ENCODE data around the gene THAP12. TPM values are rescaled to one million over a fixed set of nuclear protein-coding genes. Genes with fewer than 3 reads are reported as not detected.

Gene THAP12
- total and polyA plus RNA-seq, 10 of the 15 experiments (the other 5 are each of a cell fraction or from before 2014, with no cell fraction given): 12.6 to 45.6 (median 22.3) TPM

GRCh38 chr11:76322540-76322939, 58.4 kb downstream of the THAP12 start (continued):
- TF ChIP-seq, protein P1, sequence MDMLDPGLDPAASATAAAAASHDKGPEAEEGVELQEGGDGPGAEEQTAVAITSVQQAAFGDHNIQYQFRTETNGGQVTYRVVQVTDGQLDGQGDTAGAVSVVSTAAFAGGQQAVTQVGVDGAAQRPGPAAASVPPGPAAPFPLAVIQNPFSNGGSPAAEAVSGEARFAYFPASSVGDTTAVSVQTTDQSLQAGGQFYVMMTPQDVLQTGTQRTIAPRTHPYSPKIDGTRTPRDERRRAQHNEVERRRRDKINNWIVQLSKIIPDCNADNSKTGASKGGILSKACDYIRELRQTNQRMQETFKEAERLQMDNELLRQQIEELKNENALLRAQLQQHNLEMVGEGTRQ (IDR thresholded peaks at IDR 0.05; ENCODE audit: borderline replicate concordance, low read depth, low read length): no peak
- TF ChIP-seq SUPT20H (IDR thresholded peaks at IDR 0.05; ENCODE audit: borderline replicate concordance, control insufficient read depth, low read depth, low read length) (no peak), BMI1 (IDR thresholded peaks at IDR 0.05; ENCODE audit: borderline replicate concordance) (no peak), IKZF1 (conservative IDR thresholded peaks at IDR 0.05) (no peak), STAT1 (conservative IDR thresholded peaks at IDR 0.05) (no peak), GATAD2B (conservative IDR thresholded peaks at IDR 0.05; ENCODE audit: low read depth) (no peak), NFIC (IDR thresholded peaks at IDR 0.05; ENCODE audit: low read depth, low read length) (no peak), ATF7 (IDR thresholded peaks at IDR 0.05; ENCODE audit: low read depth) (no peak)
- TF ChIP-seq, protein P2, sequence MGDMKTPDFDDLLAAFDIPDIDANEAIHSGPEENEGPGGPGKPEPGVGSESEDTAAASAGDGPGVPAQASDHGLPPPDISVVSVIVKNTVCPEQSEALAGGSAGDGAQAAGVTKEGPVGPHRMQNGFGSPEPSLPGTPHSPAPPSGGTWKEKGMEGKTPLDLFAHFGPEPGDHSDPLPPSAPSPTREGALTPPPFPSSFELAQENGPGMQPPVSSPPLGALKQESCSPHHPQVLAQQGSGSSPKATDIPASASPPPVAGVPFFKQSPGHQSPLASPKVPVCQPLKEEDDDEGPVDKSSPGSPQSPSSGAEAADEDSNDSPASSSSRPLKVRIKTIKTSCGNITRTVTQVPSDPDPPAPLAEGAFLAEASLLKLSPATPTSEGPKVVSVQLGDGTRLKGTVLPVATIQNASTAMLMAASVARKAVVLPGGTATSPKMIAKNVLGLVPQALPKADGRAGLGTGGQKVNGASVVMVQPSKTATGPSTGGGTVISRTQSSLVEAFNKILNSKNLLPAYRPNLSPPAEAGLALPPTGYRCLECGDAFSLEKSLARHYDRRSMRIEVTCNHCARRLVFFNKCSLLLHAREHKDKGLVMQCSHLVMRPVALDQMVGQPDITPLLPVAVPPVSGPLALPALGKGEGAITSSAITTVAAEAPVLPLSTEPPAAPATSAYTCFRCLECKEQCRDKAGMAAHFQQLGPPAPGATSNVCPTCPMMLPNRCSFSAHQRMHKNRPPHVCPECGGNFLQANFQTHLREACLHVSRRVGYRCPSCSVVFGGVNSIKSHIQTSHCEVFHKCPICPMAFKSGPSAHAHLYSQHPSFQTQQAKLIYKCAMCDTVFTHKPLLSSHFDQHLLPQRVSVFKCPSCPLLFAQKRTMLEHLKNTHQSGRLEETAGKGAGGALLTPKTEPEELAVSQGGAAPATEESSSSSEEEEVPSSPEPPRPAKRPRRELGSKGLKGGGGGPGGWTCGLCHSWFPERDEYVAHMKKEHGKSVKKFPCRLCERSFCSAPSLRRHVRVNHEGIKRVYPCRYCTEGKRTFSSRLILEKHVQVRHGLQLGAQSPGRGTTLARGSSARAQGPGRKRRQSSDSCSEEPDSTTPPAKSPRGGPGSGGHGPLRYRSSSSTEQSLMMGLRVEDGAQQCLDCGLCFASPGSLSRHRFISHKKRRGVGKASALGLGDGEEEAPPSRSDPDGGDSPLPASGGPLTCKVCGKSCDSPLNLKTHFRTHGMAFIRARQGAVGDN (IDR thresholded peaks at IDR 0.05): no peak

All from GM12878 (cell line).